DOHH2 (cell line): Measurements from ENCODE around the gene EPAS1.

ENCODE experiments used
- CTCF ChIP-seq: fragments of 200-600 bp; sonication (generic); IDR thresholded peaks from one replicate; pipeline ENCODE4 v1.5.1; 2014; ENCODE audit warnings: antibody characterized with exemption, mild to moderate bottlenecking, low read depth, low read length; ENCODE audit not compliant: poor library complexity, severe bottlenecking
- EZH2phosphoT487 ChIP-seq: fragments of 200-600 bp; sonication (generic); IDR thresholded peaks from 2 replicates; pipeline ENCODE4 v1.6.1; 2017; ENCODE audit warnings: borderline replicate concordance, mild to moderate bottlenecking, antibody characterized with exemption, low read length, moderate library complexity, mixed read lengths

GRCh38 chr2:46435353-46435752, 138.1 kb downstream of the EPAS1 start:
- TF ChIP-seq CTCF: no peak
- no peak for TF ChIP-seq EZH2phosphoT487
